Vagina (tissue), 2 donors: Measurements from ENCODE around the gene CFAP46. TPM values are rescaled to one million over a fixed set of nuclear protein-coding genes. Genes with fewer than 3 reads are reported as not detected.

Experiments
- DNase-seq, 2 donors: peaks; one replicate each; pipeline ENCODE4 v3.0.0-alpha.2; 2017; ENCODE audit errors: extremely low spot score in 2 of 2
- H3K27ac ChIP-seq: fragments of 200-600 bp; sonication (generic); one replicate; pipeline ENCODE4 v1.5.1; 2019
- H3K27me3 ChIP-seq: fragments of 200-600 bp; sonication (generic); one replicate; pipeline ENCODE4 v1.5.1; 2019
- H3K36me3 ChIP-seq, 2 donors: fragments of 200-600 bp; sonication (generic); one replicate each; pipeline ENCODE4 v1.5.1; 2017 to 2019
- H3K4me1 ChIP-seq: fragments of 200-600 bp; sonication (generic); one replicate; pipeline ENCODE4 v1.5.1; 2019
- H3K4me3 ChIP-seq, 2 donors: fragments of 200-600 bp; sonication (generic); 1 replicate in 1 of 2; 2 replicates in 1 of 2; pipeline ENCODE4 v1.5.1; 2016 to 2019
- H3K9me3 ChIP-seq: fragments of 200-600 bp; sonication (generic); one replicate; pipeline ENCODE4 v1.5.1; 2019
- POLR2A ChIP-seq, 2 donors: fragments of 450-650 bp; IDR thresholded peaks; one replicate each; pipeline ENCODE4 v1.6.1; 2017; ENCODE audit warnings: antibody characterized with exemption in 2 of 2, mild to moderate bottlenecking in 2 of 2, moderate library complexity in 2 of 2
- POLR2AphosphoS5 ChIP-seq, 2 donors: sonication (generic); formaldehyde crosslinking; IDR thresholded peaks; one replicate each; pipeline ENCODE4 v1.9.0; 2017; ENCODE audit warnings: antibody characterized with exemption in 2 of 2, mild to moderate bottlenecking in 2 of 2, low read depth in 1 of 2; ENCODE audit not compliant: insufficient read depth in 1 of 2
- intact Hi-C: fragments of 100-400 bp; cut with DNase I; formaldehyde crosslinking; loops from one replicate; pipeline ENCODE4 v1.15.1; 2023
- total RNA-seq: library from RNA; depleted of rRNA; stranded (reverse); fragments of >200 nt; gene quantifications from one replicate; pipeline ENCODE4 v1.2.3, GENCODE V29; 2016
- TF ChIP-seq, protein P1 (sequence below), 3 experiments: fragments of 450-650 bp in 2 of 3; fragments of 200-600 bp in 1 of 3; sonication (generic) in 1 of 3; IDR thresholded peaks; one replicate each; pipeline ENCODE4 v1.5.1; 2017 to 2019; ENCODE audit warnings: antibody characterized with exemption in 3 of 3, mild to moderate bottlenecking in 2 of 3, moderate library complexity in 2 of 3

CFAP46 gene
- total RNA-seq, 1 donor from 2014 or later = not detected

DNA sequence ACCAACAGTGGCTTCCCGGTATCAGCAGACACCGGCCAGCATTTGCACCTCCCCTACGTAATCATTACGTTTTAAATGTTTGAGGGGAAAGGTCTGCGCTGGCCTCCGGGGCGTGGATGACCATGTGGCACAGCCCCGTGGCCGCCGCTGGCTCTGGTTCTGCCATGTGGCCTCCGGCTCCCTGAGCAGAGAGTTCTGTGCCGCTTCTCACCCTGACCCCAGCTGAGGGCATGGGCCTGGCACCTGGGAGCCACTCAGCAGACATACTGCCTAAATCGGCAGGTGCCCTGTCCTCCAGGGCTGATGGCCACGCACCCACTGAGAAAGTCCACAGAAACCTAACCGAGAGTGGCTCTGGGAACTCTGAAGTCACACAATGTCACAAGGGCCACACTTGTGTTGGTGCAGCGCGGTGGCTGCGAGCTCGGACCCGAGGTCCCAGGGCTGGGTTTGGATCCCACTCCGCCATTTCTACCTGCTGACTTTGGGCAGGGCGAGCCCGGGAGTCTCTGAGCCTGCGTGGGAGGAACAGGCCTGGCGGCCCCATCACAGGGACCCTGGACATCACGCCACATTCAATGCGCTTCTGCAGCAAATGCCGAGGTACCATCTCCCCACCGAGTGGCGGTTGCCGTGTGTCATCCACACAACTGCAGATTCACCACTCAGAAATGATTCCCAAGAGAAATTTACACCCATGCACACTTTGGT is 25.3 kb downstream of the CFAP46 start:
- H3K36me3 ChIP-seq = no peaks in the 10 kb centered on the region
- intact Hi-C loops = no loop called here
- no peaks in the 10 kb centered on the region for H3K4me1 ChIP-seq
- no peak overlapping the region for H3K27ac ChIP-seq
- no peaks in the 10 kb centered on the region for H3K9me3 ChIP-seq
- TF ChIP-seq, protein P1, sequence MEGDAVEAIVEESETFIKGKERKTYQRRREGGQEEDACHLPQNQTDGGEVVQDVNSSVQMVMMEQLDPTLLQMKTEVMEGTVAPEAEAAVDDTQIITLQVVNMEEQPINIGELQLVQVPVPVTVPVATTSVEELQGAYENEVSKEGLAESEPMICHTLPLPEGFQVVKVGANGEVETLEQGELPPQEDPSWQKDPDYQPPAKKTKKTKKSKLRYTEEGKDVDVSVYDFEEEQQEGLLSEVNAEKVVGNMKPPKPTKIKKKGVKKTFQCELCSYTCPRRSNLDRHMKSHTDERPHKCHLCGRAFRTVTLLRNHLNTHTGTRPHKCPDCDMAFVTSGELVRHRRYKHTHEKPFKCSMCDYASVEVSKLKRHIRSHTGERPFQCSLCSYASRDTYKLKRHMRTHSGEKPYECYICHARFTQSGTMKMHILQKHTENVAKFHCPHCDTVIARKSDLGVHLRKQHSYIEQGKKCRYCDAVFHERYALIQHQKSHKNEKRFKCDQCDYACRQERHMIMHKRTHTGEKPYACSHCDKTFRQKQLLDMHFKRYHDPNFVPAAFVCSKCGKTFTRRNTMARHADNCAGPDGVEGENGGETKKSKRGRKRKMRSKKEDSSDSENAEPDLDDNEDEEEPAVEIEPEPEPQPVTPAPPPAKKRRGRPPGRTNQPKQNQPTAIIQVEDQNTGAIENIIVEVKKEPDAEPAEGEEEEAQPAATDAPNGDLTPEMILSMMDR (IDR thresholded peaks at IDR 0.05) = no peak
- TF ChIP-seq POLR2A (IDR thresholded peaks at IDR 0.05) (no peak), POLR2AphosphoS5 (IDR thresholded peaks at IDR 0.05; ENCODE audit: insufficient read depth in 1 of 2, low read depth in 1 of 2) (no peak)
- H3K4me3 ChIP-seq = no peak overlapping the region
- H3K27me3 ChIP-seq = no peaks in the 10 kb centered on the region
- no peak for DNase-seq

DNA sequence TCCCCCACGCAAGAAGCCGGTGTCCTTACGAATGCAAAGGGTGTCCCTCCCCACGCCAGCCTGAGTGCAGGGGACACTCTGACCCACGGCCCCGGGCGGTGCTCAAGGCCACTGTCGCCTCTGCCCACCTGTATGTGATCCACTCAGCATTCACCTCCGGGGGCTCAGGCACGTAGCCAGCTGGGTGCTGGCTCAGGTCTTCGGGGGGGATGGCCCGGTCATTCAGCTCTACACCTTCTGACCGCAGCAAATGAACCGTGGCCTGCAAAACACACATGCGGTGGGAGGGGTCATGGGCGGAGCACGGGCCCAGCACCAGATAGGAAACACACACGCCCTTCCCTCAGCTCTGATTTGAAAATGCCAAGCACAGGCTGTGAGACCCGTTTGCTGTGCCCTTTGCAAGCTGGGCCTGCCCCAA is 25.9 kb downstream of the CFAP46 start:
- TF ChIP-seq POLR2A (IDR thresholded peaks at IDR 0.05) = no peak
- TF ChIP-seq, protein P1 (IDR thresholded peaks at IDR 0.05) = no peak
- no peak for TF ChIP-seq POLR2AphosphoS5 (IDR thresholded peaks at IDR 0.05; ENCODE audit: insufficient read depth in 1 of 2, low read depth in 1 of 2)
- no peaks in the 10 kb centered on the region for H3K27me3 ChIP-seq
- no peak overlapping the region for H3K27ac ChIP-seq
- no peaks in the 10 kb centered on the region for H3K9me3 ChIP-seq
- intact Hi-C loops = no loop called here
- no peaks in the 10 kb centered on the region for H3K4me1 ChIP-seq
- H3K4me3 ChIP-seq = no peak overlapping the region
- DNase-seq = no peak
- no peaks in the 10 kb centered on the region for H3K36me3 ChIP-seq

GRCh38 chr10:132915411-132915810 is 27.0 kb downstream of the CFAP46 start:
- no peak for TF ChIP-seq POLR2A (IDR thresholded peaks at IDR 0.05)
- TF ChIP-seq, protein P1 (IDR thresholded peaks at IDR 0.05) = no peak
- TF ChIP-seq POLR2AphosphoS5 (IDR thresholded peaks at IDR 0.05; ENCODE audit: insufficient read depth in 1 of 2, low read depth in 1 of 2) = no peak

DNA sequence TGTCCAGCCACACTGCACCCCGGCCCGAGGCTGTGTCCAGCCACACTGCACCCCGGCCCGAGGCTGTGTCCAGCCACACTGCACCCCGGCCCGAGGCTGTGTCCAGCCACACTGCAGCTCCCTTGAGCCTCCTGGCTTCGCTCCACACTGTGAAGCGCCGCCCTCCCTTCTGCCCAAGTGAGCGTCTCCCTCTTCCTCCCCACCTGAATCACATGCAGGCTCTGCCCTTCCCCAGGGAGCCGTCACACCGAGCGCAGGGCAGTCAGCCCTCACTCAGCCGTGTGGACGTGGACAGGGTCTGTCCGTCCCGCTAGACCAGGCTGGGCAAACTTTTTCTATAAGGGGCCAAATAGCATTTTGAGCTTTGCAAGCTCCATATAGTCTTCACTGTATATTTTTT is 27.6 kb downstream of the CFAP46 start:
- no peaks in the 10 kb centered on the region for H3K36me3 ChIP-seq
- no peaks in the 10 kb centered on the region for H3K9me3 ChIP-seq
- no peak for TF ChIP-seq POLR2A (IDR thresholded peaks at IDR 0.05)
- no peak for TF ChIP-seq POLR2AphosphoS5 (IDR thresholded peaks at IDR 0.05; ENCODE audit: insufficient read depth in 1 of 2, low read depth in 1 of 2)
- TF ChIP-seq, protein P1 (IDR thresholded peaks at IDR 0.05) = no peak
- H3K4me1 ChIP-seq = no peaks in the 10 kb centered on the region
- intact Hi-C loops = no loop called here
- no peak overlapping the region for H3K4me3 ChIP-seq
- H3K27ac ChIP-seq = no peak overlapping the region
- no peak for DNase-seq
- no peaks in the 10 kb centered on the region for H3K27me3 ChIP-seq

More at GRCh38 chr10:132915411-132915810, 27.0 kb downstream of the CFAP46 start:
- Histone ChIP-seq H3K9me3 (no peaks in the 10 kb centered on the region), H3K27me3 (no peaks in the 10 kb centered on the region), H3K4me1 (no peaks in the 10 kb centered on the region), H3K4me3 (no peak overlapping the region), H3K27ac (no peak overlapping the region), H3K36me3 (no peaks in the 10 kb centered on the region)
- no peak for DNase-seq
- intact Hi-C loops = no loop called here

- Histone ChIP-seq H3K9me3 (no peaks in the 10 kb centered on the region), H3K4me1 (no peaks in the 10 kb centered on the region), H3K4me3 (no peak overlapping the region), H3K27me3 (no peaks in the 10 kb centered on the region), H3K36me3 (no peaks in the 10 kb centered on the region), H3K27ac (no peak overlapping the region)
- no peak for DNase-seq
- TF ChIP-seq, protein P1 (IDR thresholded peaks at IDR 0.05) = no peak
- TF ChIP-seq POLR2A (IDR thresholded peaks at IDR 0.05) = no peak
- no peak for TF ChIP-seq POLR2AphosphoS5 (IDR thresholded peaks at IDR 0.05; ENCODE audit: insufficient read depth in 1 of 2, low read depth in 1 of 2)
- intact Hi-C loops = no loop called here
These were observed 28.7 kb downstream of the CFAP46 start for GRCh38 chr10:132913559-132914115.
